Measurements from ENCODE around the gene RAE1. TPM values are rescaled to one million over a fixed set of nuclear protein-coding genes. Genes with fewer than 3 reads are reported as not detected.

RAE1 gene
- total RNA-seq, 3 donors from 2014 or later (not counting 1 experiment from before 2014, with no cell fraction given): 50.3 to 66.8 (median 52.5) TPM

GRCh38 chr20:57386762-57387161, 35.7 kb downstream of the RAE1 start:
- Mint-ChIP-seq H3K27me3 (ENCODE audit: low read depth in 2 of 2) (no peaks in the 10 kb centered on the region), H3K4me1 (peaks cover 37 to 53% of the 10 kb centered on the region in 2 donors), H3K27ac (no peak overlapping the region), H3K4me3 (no peak overlapping the region), H3K9me3 (no peaks in the 10 kb centered on the region), H3K36me3 (no peaks in the 10 kb centered on the region)
- Histone ChIP-seq H3K27ac (ENCODE audit: low read length) (no peak overlapping the region), H3K27me3 (ENCODE audit: control insufficient read depth, insufficient read depth, low read length) (no peaks in the 10 kb centered on the region), H3K9me3 (ENCODE audit: control insufficient read depth, insufficient read depth, low read length) (no peaks in the 10 kb centered on the region), H3K36me3 (ENCODE audit: control insufficient read depth, insufficient read depth, low read length) (no peaks in the 10 kb centered on the region), H3K4me1 (ENCODE audit: control insufficient read depth, insufficient read depth, low read length) (peaks cover 55% of the 10 kb centered on the region), H3K4me3 (ENCODE audit: low read length) (no peak overlapping the region)
- WGBS (ENCODE audit: insufficient coverage): 100% methylated on average over 4 of the region's 4 CpGs
- intact Hi-C loops (cut with micrococcal nuclease): no loop called here
- DNase-seq (no peak), ATAC-seq (no peak)
- TF ChIP-seq, protein P1, sequence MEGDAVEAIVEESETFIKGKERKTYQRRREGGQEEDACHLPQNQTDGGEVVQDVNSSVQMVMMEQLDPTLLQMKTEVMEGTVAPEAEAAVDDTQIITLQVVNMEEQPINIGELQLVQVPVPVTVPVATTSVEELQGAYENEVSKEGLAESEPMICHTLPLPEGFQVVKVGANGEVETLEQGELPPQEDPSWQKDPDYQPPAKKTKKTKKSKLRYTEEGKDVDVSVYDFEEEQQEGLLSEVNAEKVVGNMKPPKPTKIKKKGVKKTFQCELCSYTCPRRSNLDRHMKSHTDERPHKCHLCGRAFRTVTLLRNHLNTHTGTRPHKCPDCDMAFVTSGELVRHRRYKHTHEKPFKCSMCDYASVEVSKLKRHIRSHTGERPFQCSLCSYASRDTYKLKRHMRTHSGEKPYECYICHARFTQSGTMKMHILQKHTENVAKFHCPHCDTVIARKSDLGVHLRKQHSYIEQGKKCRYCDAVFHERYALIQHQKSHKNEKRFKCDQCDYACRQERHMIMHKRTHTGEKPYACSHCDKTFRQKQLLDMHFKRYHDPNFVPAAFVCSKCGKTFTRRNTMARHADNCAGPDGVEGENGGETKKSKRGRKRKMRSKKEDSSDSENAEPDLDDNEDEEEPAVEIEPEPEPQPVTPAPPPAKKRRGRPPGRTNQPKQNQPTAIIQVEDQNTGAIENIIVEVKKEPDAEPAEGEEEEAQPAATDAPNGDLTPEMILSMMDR (IDR thresholded peaks at IDR 0.05): no peak

DNA sequence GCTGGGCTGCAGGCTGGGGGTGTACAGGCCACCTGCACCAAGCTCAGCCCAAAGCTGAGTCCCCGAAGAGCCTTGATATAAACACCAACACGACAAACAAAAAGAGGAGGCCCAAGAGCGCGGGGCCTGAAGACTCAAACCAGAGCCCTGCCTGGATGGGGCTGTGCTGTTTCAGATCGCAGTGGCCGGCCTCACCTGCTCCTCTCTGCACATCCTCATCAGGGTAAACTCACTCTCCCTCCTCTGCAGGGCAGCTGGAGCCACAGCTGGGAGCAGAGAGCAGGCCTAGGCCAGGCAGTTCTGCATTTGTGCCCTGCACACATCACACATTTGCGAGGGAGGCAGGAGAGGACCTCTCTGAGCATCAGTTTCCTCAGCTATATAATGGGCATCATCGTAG, 36.4 kb downstream of the RAE1 start:
- intact Hi-C loops (cut with micrococcal nuclease): no loop called here
- H3K27me3 ChIP-seq (ENCODE audit: control insufficient read depth, insufficient read depth, low read length): no peaks in the 10 kb centered on the region
- ATAC-seq: no peak
- no peaks in the 10 kb centered on the region for H3K9me3 Mint-ChIP-seq
- peaks cover 54% of the 10 kb centered on the region for H3K4me1 ChIP-seq (ENCODE audit: control insufficient read depth, insufficient read depth, low read length)
- no peak for DNase-seq
- H3K4me3 Mint-ChIP-seq: peak overlapping the region; percentile 57
- no peaks in the 10 kb centered on the region for H3K9me3 ChIP-seq (ENCODE audit: control insufficient read depth, insufficient read depth, low read length)
- no peaks in the 10 kb centered on the region for H3K27me3 Mint-ChIP-seq (ENCODE audit: low read depth in 2 of 2)
- no peak overlapping the region for H3K27ac ChIP-seq (ENCODE audit: low read length)
- TF ChIP-seq, protein P1 (IDR thresholded peaks at IDR 0.05): no peak
- no peaks in the 10 kb centered on the region for H3K36me3 Mint-ChIP-seq
- H3K4me1 Mint-ChIP-seq: peaks cover 30 to 46% of the 10 kb centered on the region in 2 donors
- H3K36me3 ChIP-seq (ENCODE audit: control insufficient read depth, insufficient read depth, low read length): no peaks in the 10 kb centered on the region
- no peak overlapping the region for H3K4me3 ChIP-seq (ENCODE audit: low read length)
- no peak overlapping the region for H3K27ac Mint-ChIP-seq
- 98% methylated on average over 8 of the region's 8 CpGs for WGBS (ENCODE audit: insufficient coverage)

- DNase-seq: no peak
- no peak for ATAC-seq
- no peaks in the 10 kb centered on the region for H3K36me3 Mint-ChIP-seq
- Histone ChIP-seq H3K27ac (ENCODE audit: low read length) (no peak overlapping the region), H3K4me1 (ENCODE audit: control insufficient read depth, insufficient read depth, low read length) (peaks cover 57% of the 10 kb centered on the region), H3K36me3 (ENCODE audit: control insufficient read depth, insufficient read depth, low read length) (no peaks in the 10 kb centered on the region), H3K4me3 (ENCODE audit: low read length) (no peak overlapping the region), H3K9me3 (ENCODE audit: control insufficient read depth, insufficient read depth, low read length) (no peaks in the 10 kb centered on the region), H3K27me3 (ENCODE audit: control insufficient read depth, insufficient read depth, low read length) (no peaks in the 10 kb centered on the region)
- H3K4me1 Mint-ChIP-seq: peaks cover 27 to 44% of the 10 kb centered on the region in 2 donors
- TF ChIP-seq, protein P1 (IDR thresholded peaks at IDR 0.05): no peak
- no peak overlapping the region for H3K4me3 Mint-ChIP-seq
- no peaks in the 10 kb centered on the region for H3K27me3 Mint-ChIP-seq (ENCODE audit: low read depth in 2 of 2)
- intact Hi-C loops (cut with micrococcal nuclease): no loop called here
- no peaks in the 10 kb centered on the region for H3K9me3 Mint-ChIP-seq
- WGBS (ENCODE audit: insufficient coverage): 94% methylated on average over 7 of the region's 7 CpGs
- peak overlapping the region in 1 of 2 donors; percentile 16 for H3K27ac Mint-ChIP-seq
Measured at GRCh38 chr20:57387945-57388371, 36.9 kb downstream of the RAE1 start.
